GM19438 (cell line): ENCODE results near the gene TIMP2.
A peak's percentile ranks its signal among the peaks of the same experiment; 100 is the strongest.
"Not testable (repeated sequence)": the region's sequence is repeated elsewhere in the genome, so short reads cannot be mapped to it uniquely, and the experiment has no call there.

Source experiments
- ATAC-seq: cut with Tn5 transposase; IDR thresholded peaks from one replicate; pipeline ENCODE4 v1.9.1; 2021; ENCODE audit warnings: low read depth; ENCODE audit not compliant: unreplicated experiment

TIMP2 gene

GRCh38 chr17:78892062-78892456 is 33.1 kb downstream of the TIMP2 start:
- ATAC-seq: no peak

DNA sequence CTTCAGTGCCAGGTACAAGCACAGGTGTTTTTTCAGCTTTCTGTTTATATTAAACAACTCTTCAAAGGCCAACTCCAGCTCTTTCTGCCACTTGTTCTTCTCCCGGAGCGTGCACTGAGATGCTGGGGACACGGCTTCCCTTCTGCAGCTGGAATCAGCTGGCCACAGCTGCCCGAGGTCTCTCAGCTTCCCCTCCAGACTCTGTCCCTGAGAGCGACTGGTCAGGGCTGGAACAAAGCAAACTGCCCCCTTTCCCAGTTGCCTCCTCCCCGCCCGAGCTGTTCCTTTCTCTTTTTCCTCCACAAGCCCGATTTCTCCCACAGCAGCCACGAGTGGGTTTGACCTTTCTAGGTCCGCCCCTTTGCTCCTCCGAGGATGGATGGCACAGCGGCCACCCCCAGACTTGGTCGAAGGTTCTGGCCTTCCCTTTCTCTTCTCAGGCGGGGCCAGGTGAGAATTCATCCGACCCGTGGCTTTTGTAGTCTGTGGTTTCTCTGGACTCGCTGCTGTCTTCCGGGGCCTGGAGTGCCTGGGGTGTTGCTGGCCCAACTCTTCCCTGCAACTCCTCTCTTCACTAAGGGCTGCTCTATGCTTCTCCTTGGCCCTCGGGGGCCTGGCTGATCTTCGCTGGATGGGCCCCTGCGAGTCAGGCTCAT is 33.7 kb downstream of the TIMP2 start:
- no peak for ATAC-seq

DNA sequence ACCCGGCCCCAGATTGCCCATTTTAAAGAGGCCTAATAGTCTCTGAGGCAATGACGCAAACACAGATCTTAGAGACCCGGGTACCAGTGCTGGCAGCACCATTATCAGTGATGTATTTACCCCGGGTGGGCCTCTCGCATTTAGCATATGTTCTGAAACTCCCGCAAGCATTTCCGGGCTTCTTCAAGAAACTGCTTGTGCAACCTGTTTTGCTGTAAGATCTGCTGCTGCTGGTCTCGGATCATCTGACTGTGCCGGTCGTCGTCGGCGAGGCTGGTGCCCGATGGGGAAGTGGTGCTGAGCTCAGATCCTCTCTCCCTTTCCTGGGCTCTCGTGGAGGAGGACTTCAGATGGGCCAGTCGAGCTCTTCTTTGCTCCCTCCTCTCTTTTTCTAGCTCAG is 34.7 kb downstream of the TIMP2 start:
- ATAC-seq: no peak

GRCh38 chr17:78890096-78890495 is 35.1 kb downstream of the TIMP2 start:
- ATAC-seq: not testable (repeated sequence)

DNA sequence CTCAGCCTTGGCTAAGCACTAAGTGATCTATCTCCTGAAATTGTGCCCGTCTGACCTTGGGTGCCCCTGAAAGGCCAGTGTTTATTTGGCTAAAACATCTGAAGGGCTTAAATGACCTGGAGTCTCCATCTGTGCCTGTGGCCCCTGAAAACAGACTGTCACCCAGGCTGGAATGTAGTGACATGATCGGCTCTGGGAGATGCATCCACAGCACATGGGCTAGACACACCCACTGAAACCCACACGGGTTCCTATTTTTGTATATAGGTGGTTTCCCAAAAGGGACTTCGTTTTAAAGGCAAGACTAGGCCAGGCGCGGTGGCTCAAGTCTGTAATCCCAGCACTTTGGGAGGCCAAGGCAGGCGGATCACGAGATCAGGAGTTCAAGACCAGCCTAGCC is 35.7 kb downstream of the TIMP2 start:
- peak; percentile 62 for ATAC-seq

GRCh38 chr17:78888941-78889518 is 36.2 kb downstream of the TIMP2 start:
- ATAC-seq: no peak

GRCh38 chr17:78886954-78887353 is 38.2 kb downstream of the TIMP2 start:
- ATAC-seq: no peak

DNA sequence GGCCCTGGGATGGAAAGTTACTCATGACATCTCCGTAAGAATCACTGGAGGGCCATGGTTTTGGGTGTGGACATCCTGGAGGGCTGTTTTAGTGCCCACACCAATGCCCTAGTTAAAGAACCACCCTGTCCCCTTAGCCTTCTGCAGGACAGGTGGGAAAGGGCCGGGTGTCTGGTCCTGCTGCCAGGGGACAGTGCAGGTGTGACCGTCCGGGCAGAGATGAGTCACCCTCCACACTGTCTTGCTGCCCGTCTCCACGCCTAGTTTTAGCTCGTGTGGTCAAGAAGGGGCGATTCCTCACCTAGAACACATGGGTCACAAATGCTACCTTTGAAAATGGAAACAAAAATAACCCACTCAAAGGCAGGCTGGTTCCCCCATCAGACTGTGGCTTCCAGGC is 39.2 kb downstream of the TIMP2 start:
- no peak for ATAC-seq

DNA sequence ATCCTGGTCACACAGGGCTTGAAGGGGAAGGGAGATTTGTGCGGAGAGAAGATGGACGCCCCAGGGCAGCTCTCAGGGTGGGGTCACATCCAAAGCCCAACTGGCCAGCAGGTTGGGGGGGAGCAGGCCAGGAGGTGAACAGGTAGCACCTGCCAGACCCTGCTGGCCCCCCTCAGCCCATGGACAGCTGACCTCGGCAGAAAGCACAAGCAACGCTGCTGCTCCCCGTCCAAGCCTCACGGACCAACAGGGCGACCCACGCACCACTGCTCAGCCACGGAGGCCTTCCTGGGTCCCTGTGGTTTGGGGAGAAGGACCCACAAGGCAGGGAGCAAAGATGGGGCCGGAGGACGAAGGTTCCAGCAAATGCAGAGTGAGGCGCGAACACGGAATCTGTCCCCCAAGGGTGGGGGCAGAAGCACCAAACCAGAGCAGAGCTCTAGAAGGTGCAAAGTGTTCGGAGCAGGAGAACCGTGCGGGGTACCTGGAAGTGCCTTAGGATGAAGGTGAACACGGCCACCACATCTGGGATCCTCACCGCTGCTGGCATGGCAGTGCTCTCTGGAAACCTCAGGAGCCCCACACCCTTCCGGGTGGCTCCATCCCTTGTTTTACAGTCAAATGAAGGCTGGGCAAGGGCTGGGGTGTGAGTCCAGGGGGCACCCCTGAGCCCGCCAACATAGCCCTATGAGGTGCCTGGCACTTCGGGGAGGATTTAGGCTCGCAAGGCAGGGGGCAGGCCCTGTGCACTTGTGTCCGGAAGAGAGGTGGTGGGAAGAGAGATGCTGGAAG is 40.1 kb downstream of the TIMP2 start:
- ATAC-seq: no peak

- no peak for ATAC-seq
Measured at GRCh38 chr17:78884148-78884825, 40.9 kb downstream of the TIMP2 start.

GRCh38 chr17:78883533-78884131 is 41.6 kb downstream of the TIMP2 start:
- ATAC-seq: no peak

GRCh38 chr17:78883089-78883532 is 42.1 kb downstream of the TIMP2 start:
- no peak for ATAC-seq

DNA sequence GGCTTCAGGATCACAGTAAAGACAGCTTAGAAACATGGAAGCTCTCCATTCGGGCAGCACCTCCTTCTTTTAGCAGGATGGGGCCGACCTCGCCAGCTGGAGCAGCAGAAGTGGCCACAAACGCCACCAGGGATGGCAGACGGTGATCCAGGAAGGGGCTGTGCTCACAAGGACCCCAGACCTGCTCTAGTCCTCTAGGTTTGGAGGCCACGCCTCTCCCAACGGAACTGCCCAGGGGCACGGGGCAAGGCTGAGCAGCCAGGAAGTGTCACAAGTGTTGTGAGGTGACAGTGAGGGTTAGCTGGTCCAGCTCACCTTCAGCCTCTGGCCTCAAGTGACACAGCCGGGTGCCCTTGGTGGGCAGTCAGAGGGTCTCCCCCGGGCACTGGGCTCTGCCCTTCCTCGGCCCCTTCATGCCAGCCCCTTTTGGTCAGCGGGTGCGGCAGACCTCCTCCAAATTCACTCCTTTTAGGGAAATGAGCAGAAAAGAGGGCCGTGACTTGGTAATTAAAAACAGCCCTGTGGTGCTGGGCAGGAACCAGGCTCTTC is 42.6 kb downstream of the TIMP2 start:
- ATAC-seq: no peak

DNA sequence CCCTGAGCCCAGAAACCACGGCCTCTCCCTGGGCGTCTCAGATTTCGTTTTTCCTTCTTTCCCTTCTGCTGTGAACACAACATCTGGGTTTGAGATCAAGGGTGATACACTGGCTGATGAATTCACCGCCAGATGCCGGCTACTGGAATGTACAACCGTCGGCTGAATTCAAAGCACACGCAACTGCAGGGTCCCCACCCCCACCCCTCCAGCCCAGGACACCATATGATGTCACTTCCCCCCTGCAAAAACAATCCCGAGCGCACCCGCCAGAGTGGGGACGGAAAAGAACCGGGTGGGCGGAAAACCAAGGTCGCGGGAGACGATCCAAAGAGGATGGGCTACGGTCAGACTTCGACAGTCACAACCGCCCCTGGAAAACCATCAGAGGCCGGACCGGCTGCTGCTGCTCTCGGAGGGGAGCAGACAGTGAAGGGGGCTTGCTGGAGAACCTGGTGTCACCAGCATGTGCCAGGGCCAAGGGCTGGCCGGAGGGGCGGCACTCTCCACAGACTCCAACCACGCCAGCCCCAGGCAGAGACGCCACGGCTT is 45.5 kb downstream of the TIMP2 start:
- ATAC-seq: no peak

- ATAC-seq: no peak
Measured at GRCh38 chr17:78878871-78879527, 46.2 kb downstream of the TIMP2 start.

- no peak for ATAC-seq
Measured at GRCh38 chr17:78878261-78878660, 46.9 kb downstream of the TIMP2 start.

- ATAC-seq: not testable (repeated sequence)
Measured at GRCh38 chr17:78876954-78877517, 48.2 kb downstream of the TIMP2 start.

DNA sequence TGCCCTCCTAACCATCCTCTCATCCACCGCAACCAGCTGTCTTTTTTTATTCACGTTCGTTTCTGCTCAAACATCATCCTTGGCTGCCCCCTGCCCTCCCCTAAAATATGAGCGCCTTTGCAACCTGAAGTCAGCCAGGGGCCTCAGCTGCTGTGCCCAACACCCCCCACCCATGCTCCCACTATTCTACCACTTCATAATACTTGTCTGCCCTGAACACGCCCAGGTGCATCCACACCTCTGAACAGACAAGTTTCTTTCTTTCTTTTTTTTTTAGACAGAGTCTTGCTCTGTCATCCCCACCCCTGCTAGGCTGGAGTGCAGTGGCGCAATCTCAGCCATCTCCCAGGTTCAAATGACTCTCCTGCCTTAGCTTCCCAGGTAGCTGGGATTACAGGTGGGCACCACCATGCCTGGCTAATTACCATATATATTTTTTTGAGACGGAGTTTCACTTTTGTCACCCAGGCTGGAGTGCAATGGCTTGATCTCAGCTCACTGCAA is 49.0 kb downstream of the TIMP2 start:
- no peak for ATAC-seq
